Activated T-cell treated with anti-CD3 and anti-CD28 coated beads, Interleukin-2, amount 50 U/mL, for 24 hours (primary cell): ENCODE results near the gene RACGAP1.

ENCODE experiments used
- DNase-seq: peaks from one replicate; pipeline ENCODE4 v3.0.0-alpha.2; 2020
- H3K27ac Mint-ChIP-seq: 2 replicates; pipeline ENCODE4 v1.8.0; 2020; ENCODE audit warnings: mild to moderate bottlenecking, mixed read lengths
- H3K27me3 Mint-ChIP-seq: 2 replicates; pipeline ENCODE4 v1.8.0; 2020; ENCODE audit warnings: mixed read lengths
- H3K36me3 Mint-ChIP-seq: 2 replicates; pipeline ENCODE4 v1.8.0; 2020; ENCODE audit warnings: low read depth, mixed read lengths
- H3K4me1 Mint-ChIP-seq: 2 replicates; pipeline ENCODE4 v1.8.0; 2020; ENCODE audit warnings: low read depth, mixed read lengths
- H3K4me3 Mint-ChIP-seq: 2 replicates; pipeline ENCODE4 v1.8.0; 2020; ENCODE audit warnings: mild to moderate bottlenecking, moderate library complexity, mixed read lengths
- H3K9me3 Mint-ChIP-seq: 2 replicates; pipeline ENCODE4 v1.8.0; 2020; ENCODE audit warnings: mixed read lengths

Gene RACGAP1

DNA sequence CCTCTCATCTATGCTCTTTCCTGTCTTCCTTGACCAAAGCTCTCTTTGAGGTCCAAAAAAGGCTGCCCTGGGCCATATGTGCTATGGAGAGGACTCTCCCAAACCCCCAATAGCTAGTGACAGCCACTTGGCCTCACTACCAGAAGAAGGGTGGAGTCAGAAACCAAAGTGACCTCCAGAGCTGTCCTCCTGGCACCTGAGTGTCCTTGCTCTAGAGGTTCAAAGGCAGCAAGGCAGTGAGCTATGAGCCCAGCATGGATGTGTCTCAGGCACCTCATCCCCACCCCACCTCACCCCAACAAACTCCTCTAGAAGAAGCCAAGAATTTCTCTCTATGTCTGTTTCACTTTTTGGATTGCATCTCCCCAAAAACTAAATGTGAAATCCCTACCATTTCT, 67.7 kb downstream of the RACGAP1 start:
- H3K9me3 Mint-ChIP-seq: no peaks in the 10 kb centered on the region
- peaks cover 88% of the 10 kb centered on the region for H3K27me3 Mint-ChIP-seq
- DNase-seq: no peak
- H3K36me3 Mint-ChIP-seq: no peaks in the 10 kb centered on the region
- peaks cover 7% of the 10 kb centered on the region for H3K4me1 Mint-ChIP-seq
- H3K4me3 Mint-ChIP-seq: no peak overlapping the region
- no peak overlapping the region for H3K27ac Mint-ChIP-seq

DNA sequence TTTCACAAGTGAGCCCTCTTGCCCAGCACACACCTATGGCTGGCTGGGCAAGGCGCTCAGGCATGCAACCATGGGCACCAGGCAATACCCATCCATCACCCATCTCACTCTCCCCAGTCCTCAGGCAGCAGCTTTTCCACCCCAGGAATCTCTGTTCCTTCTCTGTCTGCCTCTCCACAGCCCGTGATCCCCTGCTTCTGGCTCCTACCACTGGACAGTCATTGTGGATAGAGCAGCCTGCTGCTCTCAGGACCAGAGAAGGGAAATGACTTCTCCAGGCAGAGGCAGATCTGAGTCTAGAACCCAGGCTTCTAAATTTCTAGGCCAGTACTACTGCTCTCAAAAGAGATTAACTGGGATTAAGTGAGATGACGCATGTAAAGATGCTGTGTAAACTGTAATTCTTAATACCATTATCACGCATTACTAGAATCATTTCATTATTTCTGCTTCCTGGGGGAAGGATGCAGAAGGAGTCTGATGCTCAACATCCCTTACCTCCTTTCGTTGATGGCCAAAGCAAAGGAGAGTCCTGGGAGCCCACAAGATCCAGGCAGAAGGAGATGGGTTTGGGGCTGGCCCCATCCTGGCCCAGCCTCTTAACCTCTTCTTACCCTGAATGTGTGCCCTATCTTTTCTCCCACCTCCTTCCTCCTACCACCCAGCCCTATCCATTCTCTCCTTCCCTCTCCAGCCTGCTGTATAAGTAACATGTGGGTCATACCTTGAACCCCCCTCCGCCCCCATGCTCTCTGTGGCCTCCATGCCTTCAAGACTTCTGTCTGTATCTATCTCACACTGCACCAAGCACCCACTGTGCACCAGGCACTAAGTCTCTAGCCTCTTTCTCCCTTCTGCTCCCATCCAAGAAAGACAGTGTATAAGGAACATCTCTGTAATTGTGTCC, 68.4 kb downstream of the RACGAP1 start:
- Mint-ChIP-seq H3K27me3 (peaks cover 87% of the 10 kb centered on the region), H3K4me3 (no peak overlapping the region), H3K36me3 (no peaks in the 10 kb centered on the region), H3K4me1 (peaks cover 5% of the 10 kb centered on the region), H3K9me3 (no peaks in the 10 kb centered on the region), H3K27ac (no peak overlapping the region)
- DNase-seq: no peak

DNA sequence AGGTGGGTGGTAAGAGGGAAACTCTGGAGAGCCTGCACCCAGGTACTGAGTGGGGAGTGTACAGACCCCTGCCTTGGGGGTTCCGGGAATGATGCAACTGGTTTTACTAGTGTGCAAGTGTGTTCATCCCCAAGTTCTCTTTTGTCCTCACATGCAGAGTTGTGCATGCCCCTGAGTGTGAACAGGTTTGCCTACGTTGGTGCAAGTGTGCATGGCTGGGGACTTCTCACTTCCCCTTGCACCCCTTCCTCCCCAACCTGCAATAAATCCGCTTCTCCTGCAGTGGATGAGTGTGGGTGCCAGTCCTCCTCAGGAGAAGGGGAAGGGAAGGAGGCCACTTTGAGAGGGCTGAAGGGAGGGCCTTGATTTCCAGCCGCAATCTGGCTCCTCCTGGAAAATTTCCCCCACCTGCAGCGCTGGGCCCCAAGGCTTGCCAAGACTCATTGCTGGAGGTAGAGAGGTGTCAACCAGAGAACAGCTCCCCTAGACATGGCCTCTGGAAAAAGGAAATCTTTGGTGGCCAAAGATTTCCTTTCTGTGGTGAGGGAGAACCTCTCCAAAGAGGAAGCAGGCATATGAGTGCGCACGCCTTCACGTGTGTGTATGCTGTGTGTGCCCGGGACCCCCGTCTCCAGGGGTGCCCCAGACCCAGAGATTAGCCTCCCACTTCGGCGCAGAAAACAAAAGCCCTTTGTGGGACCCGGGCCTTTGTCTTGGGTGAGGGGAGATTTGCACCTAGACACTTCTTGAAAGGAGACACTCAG, 69.2 kb downstream of the RACGAP1 start:
- Mint-ChIP-seq H3K27me3 (peaks cover 86% of the 10 kb centered on the region), H3K9me3 (no peaks in the 10 kb centered on the region), H3K27ac (no peak overlapping the region), H3K4me3 (no peak overlapping the region), H3K4me1 (peaks cover 4% of the 10 kb centered on the region), H3K36me3 (no peaks in the 10 kb centered on the region)
- no peak for DNase-seq

DNA sequence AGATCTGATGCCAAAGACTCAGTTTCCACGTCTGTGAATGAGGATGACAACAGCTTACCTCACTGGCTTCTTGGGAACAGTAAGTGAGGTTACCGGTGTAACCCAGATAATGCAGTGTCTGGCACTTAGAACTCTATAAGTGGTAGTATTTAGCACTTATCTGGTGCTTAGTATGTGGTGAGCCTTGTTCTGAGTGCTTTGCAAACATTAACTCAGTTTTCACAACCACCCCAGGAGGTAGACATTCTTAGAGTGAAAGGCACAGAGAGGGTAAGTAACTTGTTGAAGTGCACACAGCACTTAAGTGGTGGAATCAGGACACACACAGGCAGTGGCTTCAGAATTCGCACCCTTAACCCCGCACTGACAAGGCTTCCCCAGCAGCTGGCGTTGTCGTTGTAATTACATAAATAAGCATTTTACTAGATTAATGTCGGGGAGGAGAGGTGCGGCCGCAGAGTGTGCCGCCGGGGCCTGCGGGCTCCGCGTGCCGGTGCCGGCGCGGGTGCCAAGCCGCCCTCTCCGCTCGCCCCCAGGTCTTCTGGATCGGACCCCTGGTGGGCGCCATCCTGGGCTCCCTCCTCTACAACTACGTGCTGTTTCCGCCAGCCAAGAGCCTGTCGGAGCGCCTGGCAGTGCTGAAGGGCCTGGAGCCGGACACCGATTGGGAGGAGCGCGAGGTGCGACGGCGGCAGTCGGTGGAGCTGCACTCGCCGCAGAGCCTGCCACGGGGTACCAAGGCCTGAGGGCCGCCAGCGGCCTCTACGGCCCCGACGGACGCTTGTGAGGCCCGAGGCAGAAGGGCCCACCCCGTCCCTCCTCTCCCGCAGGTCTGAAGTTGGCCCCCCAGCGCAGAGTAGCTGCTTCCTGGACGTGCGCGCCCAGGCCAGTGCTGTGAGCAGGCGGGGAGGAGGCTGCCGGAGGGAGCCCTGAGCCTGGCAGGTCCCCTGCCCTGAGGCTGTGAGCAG, 70.1 kb downstream of the RACGAP1 start:
- H3K9me3 Mint-ChIP-seq: no peaks in the 10 kb centered on the region
- no peak overlapping the region for H3K27ac Mint-ChIP-seq
- H3K36me3 Mint-ChIP-seq: no peaks in the 10 kb centered on the region
- H3K4me1 Mint-ChIP-seq: no peaks in the 10 kb centered on the region
- H3K27me3 Mint-ChIP-seq: peaks cover 79% of the 10 kb centered on the region
- H3K4me3 Mint-ChIP-seq: no peak overlapping the region
- DNase-seq: no peak

DNA sequence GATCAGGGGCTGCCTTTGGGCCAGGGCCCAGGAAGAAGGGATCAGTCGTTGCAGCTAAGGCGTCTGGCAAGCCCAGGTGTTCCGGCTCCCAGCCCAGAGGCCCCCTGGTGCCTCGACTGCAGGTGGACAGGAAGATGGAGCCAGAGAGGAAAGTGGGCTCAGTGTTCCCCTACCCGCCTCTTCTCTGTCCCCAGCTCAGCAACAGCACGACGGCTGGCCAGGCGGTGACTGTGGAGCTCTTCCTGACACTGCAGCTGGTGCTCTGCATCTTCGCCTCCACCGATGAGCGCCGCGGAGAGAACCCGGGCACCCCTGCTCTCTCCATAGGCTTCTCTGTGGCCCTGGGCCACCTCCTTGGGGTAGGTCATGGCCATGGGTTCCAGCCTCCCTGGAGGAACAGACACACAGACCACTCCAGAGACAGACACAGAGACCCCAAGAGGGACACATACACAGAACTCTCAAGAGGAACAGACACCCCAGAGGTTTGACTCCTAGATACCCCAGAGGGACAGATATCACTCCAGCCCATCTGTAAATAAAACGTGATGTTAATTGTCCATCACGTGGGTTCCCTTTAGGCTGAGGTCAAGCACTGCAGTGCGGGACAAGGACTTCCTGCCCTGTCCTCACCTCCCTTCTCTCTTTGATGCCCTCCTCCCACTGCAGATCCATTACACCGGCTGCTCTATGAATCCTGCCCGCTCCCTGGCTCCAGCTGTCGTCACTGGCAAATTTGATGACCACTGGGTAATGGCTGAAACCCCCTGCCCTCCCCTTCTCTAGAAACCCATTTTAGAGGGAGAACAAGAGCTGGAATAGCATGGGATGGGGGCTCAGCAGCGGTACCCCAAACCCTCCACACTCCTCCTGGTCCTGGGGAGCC, 71.1 kb downstream of the RACGAP1 start:
- Mint-ChIP-seq H3K36me3 (no peaks in the 10 kb centered on the region), H3K27me3 (peaks cover 69% of the 10 kb centered on the region), H3K9me3 (no peaks in the 10 kb centered on the region), H3K27ac (no peak overlapping the region), H3K4me3 (no peak overlapping the region), H3K4me1 (no peaks in the 10 kb centered on the region)
- DNase-seq: no peak

DNA sequence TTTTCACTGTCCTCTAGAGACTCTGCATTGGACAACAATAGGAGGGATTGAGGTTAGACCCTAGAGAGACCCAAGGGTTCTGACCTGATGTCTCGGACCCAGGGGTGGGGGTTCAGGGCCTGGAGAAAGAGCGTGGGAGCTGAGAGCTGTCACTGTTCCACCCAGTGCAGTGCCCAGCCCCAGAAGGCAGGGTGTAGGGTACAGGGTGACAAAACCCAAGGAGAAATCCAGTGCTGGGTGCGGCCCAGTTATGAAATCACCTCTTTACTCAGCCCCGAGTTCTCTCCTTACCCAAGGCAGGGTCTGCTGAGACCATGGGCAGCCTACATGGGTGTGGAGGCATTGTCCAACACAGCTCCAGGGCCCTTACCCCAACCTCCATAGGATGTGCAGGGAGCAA, 72.1 kb downstream of the RACGAP1 start:
- peaks cover 59% of the 10 kb centered on the region for H3K27me3 Mint-ChIP-seq
- no peak overlapping the region for H3K27ac Mint-ChIP-seq
- no peaks in the 10 kb centered on the region for H3K36me3 Mint-ChIP-seq
- no peaks in the 10 kb centered on the region for H3K9me3 Mint-ChIP-seq
- no peak overlapping the region for H3K4me3 Mint-ChIP-seq
- no peak for DNase-seq
- H3K4me1 Mint-ChIP-seq: no peaks in the 10 kb centered on the region

DNA sequence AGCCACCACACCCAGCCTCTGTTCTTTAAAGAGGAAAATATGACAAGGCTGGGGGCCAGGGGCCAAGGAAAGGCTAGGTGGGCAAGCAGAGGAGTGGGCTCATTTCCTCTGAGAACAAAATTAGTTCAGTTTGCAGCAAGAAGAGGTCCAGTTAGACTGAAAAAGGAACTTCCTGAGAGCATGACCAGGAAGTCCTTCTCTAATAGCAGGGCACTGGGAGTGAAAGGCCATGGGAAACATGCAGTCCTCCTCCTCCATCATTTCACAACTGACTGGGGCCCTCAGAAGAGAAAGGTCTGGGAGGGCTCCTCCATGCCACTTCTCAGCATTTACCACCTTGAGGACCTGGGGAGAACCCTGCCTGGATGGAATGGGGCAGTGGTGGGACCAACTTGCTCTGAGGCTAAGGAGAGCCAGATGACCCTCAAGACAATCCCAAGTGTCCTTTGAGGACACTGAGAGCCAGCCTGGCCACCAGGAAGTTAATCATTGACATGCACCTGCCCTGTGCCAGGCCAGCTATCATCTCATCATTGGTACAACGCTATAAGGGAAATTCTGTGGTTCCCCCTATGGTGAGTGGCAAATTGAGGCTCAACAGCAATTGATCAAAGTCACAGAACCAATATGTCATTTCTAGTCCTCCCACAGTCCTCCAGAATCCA, 72.8 kb downstream of the RACGAP1 start:
- Mint-ChIP-seq H3K9me3 (no peaks in the 10 kb centered on the region), H3K27ac (no peak overlapping the region), H3K4me1 (no peaks in the 10 kb centered on the region), H3K4me3 (no peak overlapping the region), H3K27me3 (peaks cover 52% of the 10 kb centered on the region), H3K36me3 (no peaks in the 10 kb centered on the region)
- DNase-seq: no peak

DNA sequence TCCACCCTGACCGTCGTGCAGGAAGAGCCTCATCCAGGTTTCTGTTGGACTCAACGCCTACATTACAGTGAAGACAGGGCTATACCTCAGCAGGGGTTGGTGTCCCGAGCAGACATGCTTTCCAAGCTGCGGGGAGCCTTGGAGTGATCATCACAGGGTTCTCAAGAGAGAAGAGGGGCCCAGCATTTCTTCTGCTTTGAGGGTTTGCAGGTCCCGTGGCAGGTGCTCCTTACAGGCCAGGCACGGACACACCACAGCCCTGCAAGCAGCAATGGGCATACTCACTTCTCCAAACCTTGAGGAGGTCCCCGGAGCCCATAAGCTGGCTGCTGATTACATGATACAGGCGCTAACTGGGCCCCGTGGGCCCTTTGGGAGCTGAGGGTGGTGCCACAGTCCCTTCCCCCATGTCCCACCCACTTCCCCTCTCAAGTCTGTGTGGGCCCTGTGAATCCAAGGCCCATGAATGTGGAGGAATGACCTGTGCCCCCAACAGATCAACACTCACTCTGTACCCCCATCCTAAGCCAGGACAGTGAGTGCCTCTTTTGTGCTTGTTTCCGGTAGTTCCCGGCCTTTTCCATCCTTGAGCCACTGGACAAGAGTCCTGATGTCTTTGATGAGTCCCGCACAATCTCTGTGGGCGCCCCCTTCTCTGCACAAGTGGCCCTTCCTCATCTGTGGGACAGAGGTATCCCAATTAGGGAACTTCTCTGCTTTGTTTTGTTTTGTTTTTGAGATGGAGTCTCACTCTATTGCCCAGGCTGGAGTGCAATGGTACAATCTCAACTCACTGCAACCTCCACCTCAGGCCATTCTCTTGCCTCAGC, 73.7 kb downstream of the RACGAP1 start:
- no peak for DNase-seq
- no peak overlapping the region for H3K27ac Mint-ChIP-seq

DNA sequence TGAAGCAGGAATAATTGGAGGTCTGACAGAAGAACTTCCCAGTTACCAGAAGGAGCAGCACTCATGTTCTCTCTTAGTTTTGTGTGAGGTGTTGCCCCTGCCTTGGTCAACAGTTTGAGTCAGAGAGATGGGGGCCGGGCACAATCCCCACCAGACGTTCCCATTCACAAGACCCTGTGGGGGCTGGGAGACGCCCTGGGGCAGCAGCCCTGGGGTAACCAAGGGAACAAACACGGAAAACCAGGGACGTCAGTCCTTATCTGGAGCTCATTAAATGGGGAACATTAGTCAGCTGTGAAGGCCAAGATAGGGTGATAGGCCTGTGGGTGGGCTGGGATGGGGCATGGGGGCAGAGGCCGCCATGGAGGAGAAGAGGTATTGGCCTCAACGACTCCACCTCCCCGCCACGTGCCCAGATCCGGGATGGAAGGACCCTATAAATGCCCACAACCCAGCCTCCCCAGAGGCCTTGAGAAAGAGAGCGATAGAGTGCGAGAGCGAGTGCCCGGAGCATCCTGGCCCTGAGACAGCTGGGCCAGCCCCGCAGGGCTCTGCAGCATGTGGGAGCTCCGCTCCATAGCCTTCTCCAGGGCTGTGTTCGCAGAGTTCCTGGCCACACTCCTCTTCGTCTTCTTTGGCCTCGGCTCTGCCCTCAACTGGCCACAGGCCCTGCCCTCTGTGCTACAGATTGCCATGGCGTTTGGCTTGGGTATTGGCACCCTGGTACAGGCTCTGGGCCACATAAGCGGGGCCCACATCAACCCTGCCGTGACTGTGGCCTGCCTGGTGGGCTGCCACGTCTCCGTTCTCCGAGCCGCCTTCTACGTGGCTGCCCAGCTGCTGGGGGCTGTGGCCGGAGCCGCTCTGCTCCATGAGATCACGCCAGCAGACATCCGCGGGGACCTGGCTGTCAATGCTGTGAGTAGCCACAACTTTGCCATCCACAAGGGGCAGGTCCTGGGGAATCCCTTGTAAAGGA, 74.7 kb downstream of the RACGAP1 start, which contains the start of gene AQP2:
Gene AQP2 (plus strand): TSS at position 465 of the 979 bp plus-strand sequence. CDS start 94 bp downstream, at position 559.
- Mint-ChIP-seq H3K4me1 (peaks cover 10% of the 10 kb centered on the region), H3K36me3 (no peaks in the 10 kb centered on the region), H3K27me3 (peaks cover 33% of the 10 kb centered on the region), H3K9me3 (no peaks in the 10 kb centered on the region), H3K4me3 (no peak within 1 kb of the TSS), H3K27ac (no peak within 1 kb of the TSS)
- peak; percentile 9 for DNase-seq

More for the DNA sequence above, 73.7 kb downstream of the RACGAP1 start:
- no peaks in the 10 kb centered on the region for H3K4me1 Mint-ChIP-seq
- H3K27me3 Mint-ChIP-seq: peaks cover 43% of the 10 kb centered on the region
- H3K4me3 Mint-ChIP-seq: no peak overlapping the region
- H3K36me3 Mint-ChIP-seq: no peaks in the 10 kb centered on the region
- H3K9me3 Mint-ChIP-seq: no peaks in the 10 kb centered on the region

DNA sequence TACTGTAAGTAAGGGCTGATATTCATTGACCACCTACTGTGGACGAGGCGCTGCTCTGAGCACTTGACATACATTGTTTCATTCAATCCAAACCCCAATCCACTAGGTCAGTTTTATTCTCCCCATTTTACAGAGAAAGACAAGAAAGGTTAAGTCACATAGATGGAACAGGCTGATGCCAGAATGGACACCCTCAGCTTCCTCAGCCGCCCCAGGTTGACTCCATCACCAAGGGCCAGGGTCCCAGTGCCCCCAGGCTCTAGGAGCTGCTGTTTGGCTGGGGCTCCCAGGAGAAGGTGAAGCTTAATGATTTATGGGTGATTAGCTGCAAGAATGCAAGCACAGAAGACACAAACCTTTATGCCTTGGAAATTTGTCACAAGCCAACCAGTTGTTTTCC, 75.4 kb downstream of the RACGAP1 start:
- Mint-ChIP-seq H3K36me3 (no peaks in the 10 kb centered on the region), H3K9me3 (no peaks in the 10 kb centered on the region), H3K4me1 (peaks cover 17% of the 10 kb centered on the region), H3K27ac (no peak overlapping the region), H3K4me3 (no peak overlapping the region), H3K27me3 (peaks cover 31% of the 10 kb centered on the region)
- peak; percentile 13 for DNase-seq

DNA sequence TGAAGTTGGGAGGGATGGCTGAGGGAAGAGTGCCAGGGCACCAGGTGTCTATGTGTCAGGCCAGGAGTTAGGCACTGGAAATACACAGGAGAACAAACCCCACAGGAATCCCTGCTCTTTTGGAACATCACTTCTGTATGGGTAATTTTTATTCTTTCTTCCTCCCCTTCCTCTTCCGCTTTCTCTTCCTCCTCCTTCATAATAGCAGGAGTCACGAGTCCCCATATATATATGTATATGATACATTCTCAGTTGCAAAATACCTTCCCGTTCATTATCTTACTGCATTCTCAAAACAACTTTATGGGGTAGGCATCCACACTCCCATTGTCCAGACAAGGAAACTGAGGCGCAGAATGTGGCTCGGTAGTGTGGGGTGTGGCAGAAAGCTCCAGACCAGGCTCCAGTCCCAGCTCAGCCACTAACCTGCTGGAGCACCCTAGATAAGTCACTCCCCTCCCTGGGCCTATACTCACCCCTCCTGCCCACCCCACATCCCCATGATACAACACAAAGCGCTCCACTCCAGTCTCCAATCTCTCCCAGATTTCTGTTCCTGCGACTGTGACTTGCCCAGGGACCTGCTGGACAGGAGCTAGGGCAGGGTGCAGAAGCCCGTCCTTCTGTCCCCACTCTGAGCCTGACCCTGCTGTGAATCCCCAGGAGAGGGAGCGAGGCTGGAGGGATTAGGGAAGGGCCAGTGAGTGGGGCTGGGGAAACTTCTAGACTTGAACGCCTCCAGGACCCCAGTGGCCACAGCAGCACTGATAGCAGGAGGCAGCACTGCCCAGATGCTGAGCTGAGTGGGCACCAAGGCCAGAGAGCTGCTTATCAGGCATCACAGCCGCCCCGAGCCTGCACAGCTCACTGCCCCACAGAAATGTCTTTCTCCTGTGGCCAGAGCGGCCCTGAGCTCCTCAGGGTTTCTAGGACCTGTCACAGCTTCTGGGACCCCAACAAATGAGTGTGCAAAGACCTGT, 76.1 kb downstream of the RACGAP1 start:
- peaks cover 24% of the 10 kb centered on the region for H3K4me1 Mint-ChIP-seq
- no peak overlapping the region for H3K4me3 Mint-ChIP-seq
- H3K27me3 Mint-ChIP-seq: peaks cover 24% of the 10 kb centered on the region
- DNase-seq: peak; percentile 13
- H3K9me3 Mint-ChIP-seq: no peaks in the 10 kb centered on the region
- no peak overlapping the region for H3K27ac Mint-ChIP-seq
- H3K36me3 Mint-ChIP-seq: no peaks in the 10 kb centered on the region
